ENCODE results near the gene GTF2A1L. TPM values are rescaled to one million over a fixed set of nuclear protein-coding genes. Genes with fewer than 3 reads are reported as not detected.

Gene GTF2A1L
- total and polyA plus RNA-seq, 2 donors (not counting 3 experiments of a cell fraction or from before 2014, with no cell fraction given): 0.46 TPM; not detected in 1

DNA sequence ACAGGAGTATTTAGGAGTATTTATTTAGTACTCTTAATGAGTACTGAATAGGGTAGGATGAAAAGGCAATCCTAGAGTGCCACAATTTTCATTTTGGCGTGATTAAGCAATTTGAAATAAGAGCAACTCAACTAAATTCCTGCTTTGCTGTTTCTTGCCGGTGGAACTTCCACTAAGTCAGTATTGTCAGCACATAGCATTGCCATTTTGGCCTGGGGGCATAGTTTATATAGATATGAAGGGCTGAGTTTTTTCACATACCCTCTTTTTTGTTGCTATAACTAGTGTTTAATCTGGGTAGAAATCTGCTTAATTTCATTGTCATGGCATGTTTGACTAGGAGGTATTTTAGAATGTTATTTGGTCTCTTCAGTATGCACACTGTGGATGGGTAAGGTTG lies 1.9 kb downstream of the GTF2A1L start:
- no peaks in the 10 kb centered on the region for H4K20me1 ChIP-seq (replicated peaks; ENCODE audit: control insufficient read depth, extremely low read depth, insufficient read depth, low read length)
- H3K27ac ChIP-seq (ENCODE audit: insufficient read depth, low read depth, low read length): no peak overlapping the region
- FAIRE-seq: no peak
- H3K4me3 ChIP-seq (replicated peaks in 1 of 3; ENCODE audit: insufficient read depth in 1 of 3, low read depth in 1 of 3, low read length in 3 of 3): no peak overlapping the region
- H3K4me2 ChIP-seq (ENCODE audit: insufficient read depth, low read length): no peak overlapping the region
- no peaks in the 10 kb centered on the region for H3K4me1 ChIP-seq (ENCODE audit: control insufficient read depth, extremely low read depth, insufficient read depth, low read length)
- ChIA-PET CTCF (interaction anchor here (0.8 to 1.2 kb wide), 2 partner anchors 9 to 19 kb away, joined by 3 to 4 read pairs; no protein-coding TSS in a partner anchor), POLR2A (no interaction called here)
- no peaks in the 10 kb centered on the region for H3K79me2 ChIP-seq (ENCODE audit: control insufficient read depth, insufficient read depth, low read length)
- dilution Hi-C loops (cut with MboI; ENCODE audit: extremely low pct_ligation_motif_present, low sequenced_read_pairs): no loop called here
- H3K27me3 ChIP-seq (ENCODE audit: control insufficient read depth in 2 of 2, insufficient read depth in 2 of 2, low read length in 2 of 2): no peaks in the 10 kb centered on the region
- no peaks in the 10 kb centered on the region for H3K9me3 ChIP-seq (replicated peaks; ENCODE audit: control insufficient read depth, insufficient read depth, low read length)
- no peaks in the 10 kb centered on the region for H3K9me1 ChIP-seq (replicated peaks; ENCODE audit: control insufficient read depth, extremely low read depth, insufficient read depth, low read length)
- H2AFZ ChIP-seq (ENCODE audit: low read depth, low read length): no peak overlapping the region
- intact Hi-C loops (cut with micrococcal nuclease): no loop called here
- no peaks in the 10 kb centered on the region for H3K36me3 ChIP-seq (ENCODE audit: control insufficient read depth in 2 of 2, extremely low read depth in 1 of 2, insufficient read depth in 2 of 2, low read length in 2 of 2)
- DNase-seq (ENCODE audit: low read depth, low spot score): no peak
- BruUV-seq (replicated peaks): no TSS peak
- TF ChIP-seq MYC (IDR thresholded peaks at IDR 0.05; ENCODE audit: low read depth, low read length) (no peak), MAX (IDR thresholded peaks at IDR 0.05; ENCODE audit: insufficient read depth, insufficient read length) (no peak), EZH2 (IDR thresholded peaks at IDR 0.05; ENCODE audit: borderline replicate concordance, low read depth, low read length, severe bottlenecking) (no peak), JUN (IDR thresholded peaks at IDR 0.05; ENCODE audit: borderline replicate concordance, insufficient read depth, insufficient read length, low read depth) (no peak), POLR2A (IDR thresholded peaks at IDR 0.05; ENCODE audit: low read depth, low read length) (no peak), POLR2AphosphoS5 (IDR thresholded peaks at IDR 0.05; ENCODE audit: insufficient read depth, low read depth, low read length) (no peak), FOS (IDR thresholded peaks at IDR 0.05; ENCODE audit: borderline replicate concordance, insufficient read depth, low read length) (no peak), CTCF (IDR thresholded peaks at IDR 0.05; ENCODE audit: extremely low read depth in 1 of 2, insufficient read depth in 1 of 2, low read depth in 1 of 2, low read length in 2 of 2) (no peak), GATA2 (IDR thresholded peaks at IDR 0.05; ENCODE audit: insufficient read depth, insufficient read length, low read depth, low read length) (no peak)
- no peak overlapping the region for H3K9ac ChIP-seq (replicated peaks; ENCODE audit: extremely low read depth, insufficient read depth, low read length)
